IPS-18c (cell line): ENCODE measurements around the gene SS18.
"Not testable (repeated sequence)": the region's sequence is repeated elsewhere in the genome, so short reads cannot be mapped to it uniquely, and the experiment has no call there.

ENCODE experiments used
- H3K4me3 ChIP-seq: 2 replicates; pipeline ENCODE4 v1.7.0; 2013; ENCODE audit warnings: low read depth, mild to moderate bottlenecking, low read length, moderate library complexity; ENCODE audit not compliant: insufficient read depth
- H3K9me3 ChIP-seq: one replicate; pipeline ENCODE4 v1.6.1; 2013; ENCODE audit warnings: mild to moderate bottlenecking, low read length, moderate library complexity; ENCODE audit not compliant: control insufficient read depth, insufficient read depth

SS18 gene, protein sequence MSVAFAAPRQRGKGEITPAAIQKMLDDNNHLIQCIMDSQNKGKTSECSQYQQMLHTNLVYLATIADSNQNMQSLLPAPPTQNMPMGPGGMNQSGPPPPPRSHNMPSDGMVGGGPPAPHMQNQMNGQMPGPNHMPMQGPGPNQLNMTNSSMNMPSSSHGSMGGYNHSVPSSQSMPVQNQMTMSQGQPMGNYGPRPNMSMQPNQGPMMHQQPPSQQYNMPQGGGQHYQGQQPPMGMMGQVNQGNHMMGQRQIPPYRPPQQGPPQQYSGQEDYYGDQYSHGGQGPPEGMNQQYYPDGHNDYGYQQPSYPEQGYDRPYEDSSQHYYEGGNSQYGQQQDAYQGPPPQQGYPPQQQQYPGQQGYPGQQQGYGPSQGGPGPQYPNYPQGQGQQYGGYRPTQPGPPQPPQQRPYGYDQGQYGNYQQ

GRCh38 chr18:26090130-26091046 is at the start of gene SS18:
TSS of gene SS18 (minus strand) at chr18:26090613. CDS start at chr18:26090569, 44 bp downstream.
- H3K9me3 ChIP-seq = no peaks in the 10 kb centered on the region
- H3K4me3 ChIP-seq = peak within 1 kb of the TSS; percentile 92

GRCh38 chr18:26135548-26135947 is 45.1 kb upstream of the SS18 start:
- Histone ChIP-seq H3K9me3 (no peaks in the 10 kb centered on the region), H3K4me3 (no peak overlapping the region)

DNA sequence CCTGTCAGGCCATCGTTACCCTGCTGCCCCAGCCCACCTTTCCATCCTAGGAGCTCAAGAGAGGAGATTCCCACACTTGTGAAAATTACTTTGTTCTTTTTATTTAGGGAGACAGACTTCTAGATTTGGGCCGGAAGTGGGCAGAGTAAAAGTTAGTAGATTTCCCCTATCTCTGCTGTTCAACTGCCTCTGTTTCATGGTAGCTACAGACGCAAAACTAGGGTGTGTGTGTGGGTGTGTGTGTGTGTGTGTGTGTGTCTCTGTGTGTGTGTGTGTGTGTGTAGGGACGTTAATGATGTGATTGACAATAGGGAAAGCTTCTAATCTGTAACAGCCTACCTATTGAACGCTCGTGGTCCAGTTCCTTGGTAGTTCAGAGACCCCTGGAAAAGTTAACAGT is 43.7 kb upstream of the SS18 start:
- Histone ChIP-seq H3K9me3 (no peaks in the 10 kb centered on the region), H3K4me3 (no peak overlapping the region; the same call in 1 of the 2 replicates)

- no peaks in the 10 kb centered on the region for H3K9me3 ChIP-seq
- H3K4me3 ChIP-seq = peak within 1 kb of the TSS; percentile 4; the same call in 1 of the 2 replicates
Observed at GRCh38 chr18:26133652-26134051, 43.2 kb upstream of the SS18 start, which contains the start of gene PSMA8. TSS of gene PSMA8 (plus strand) at chr18:26133869. CDS start at chr18:26133966, 97 bp downstream.

DNA sequence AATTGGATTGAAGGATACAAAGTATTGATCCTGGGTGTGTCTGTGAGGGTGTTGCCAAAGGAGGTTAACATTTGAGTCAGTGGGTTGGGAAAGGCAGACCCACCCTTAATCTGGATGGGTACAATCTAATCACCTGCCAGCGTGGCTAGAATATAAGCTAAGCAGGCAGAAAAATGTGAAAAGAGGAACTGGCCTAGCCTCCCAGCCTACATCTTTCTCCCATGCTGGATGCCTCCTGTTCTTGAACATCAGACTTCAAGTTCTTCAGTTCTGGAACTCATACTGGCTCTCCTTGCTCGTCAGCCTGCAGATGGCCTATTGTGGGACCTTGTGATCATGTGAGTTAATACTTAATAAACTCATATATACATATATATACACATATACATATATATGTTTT is 37.8 kb upstream of the SS18 start:
- H3K4me3 ChIP-seq, H3K9me3 ChIP-seq: not testable (repeated sequence)

DNA sequence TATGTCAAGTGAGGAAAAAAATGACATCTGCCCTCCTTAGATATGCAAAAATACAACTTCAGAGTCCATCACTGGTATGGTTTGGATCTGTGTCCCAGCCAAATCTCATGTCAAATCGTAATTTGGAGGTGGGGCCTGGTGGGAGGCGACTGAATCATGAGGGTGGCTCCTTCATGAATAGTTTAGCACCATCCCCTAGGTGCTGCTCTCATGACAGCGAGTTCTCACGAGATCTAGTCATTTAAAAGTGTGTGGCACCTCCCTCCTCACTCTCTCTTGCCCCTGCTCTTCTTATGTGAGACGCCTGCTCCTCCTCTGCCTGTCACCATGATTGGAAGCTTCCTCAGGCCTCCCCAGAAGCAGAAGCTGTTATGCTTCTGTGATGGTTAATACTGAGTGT is 37.4 kb upstream of the SS18 start:
- H3K4me3 ChIP-seq = no peak overlapping the region
- H3K9me3 ChIP-seq = no peaks in the 10 kb centered on the region

GRCh38 chr18:26121994-26122393 is 31.6 kb upstream of the SS18 start:
- not testable (repeated sequence) for H3K4me3 ChIP-seq, H3K9me3 ChIP-seq

DNA sequence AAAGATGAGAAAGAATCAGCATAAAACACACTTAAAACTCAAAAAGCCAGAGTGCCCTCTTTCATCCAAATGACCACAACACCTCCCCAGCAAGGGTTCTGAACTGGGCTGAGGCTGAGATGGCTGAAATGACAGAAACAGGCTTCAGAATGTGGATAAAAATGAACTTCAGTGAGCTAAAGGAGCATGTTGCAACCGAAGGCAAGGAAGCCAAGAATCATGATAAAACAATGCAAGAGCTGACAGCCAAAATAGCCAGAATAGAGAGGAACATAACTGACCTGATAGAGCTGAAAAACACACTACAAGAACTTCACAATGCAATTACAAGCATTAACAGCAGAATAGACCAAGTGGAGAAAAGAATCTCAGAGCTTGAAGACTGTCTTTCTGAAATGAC is 31.1 kb upstream of the SS18 start:
- Histone ChIP-seq H3K4me3 (no peak overlapping the region), H3K9me3 (no peaks in the 10 kb centered on the region)

DNA sequence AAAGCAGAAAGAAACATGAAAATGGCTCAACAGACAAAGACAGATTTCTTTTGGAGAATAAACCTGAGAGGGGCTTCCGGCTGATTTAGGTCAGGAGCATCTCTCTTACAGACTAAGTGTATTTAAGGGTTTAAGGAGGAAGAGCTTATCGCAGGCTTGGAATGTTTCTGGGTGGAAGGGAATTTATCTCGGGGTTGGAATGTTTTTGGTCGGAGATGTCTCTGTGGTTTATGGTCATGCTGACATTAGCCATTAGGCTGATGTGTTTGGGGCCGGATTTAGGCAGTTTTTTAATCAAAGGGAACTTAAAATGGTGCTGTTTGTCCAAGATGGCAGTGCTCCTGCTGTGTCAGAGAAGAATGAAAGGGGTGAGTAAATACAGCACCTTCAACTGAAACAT is 28.8 kb upstream of the SS18 start:
- no peak overlapping the region for H3K4me3 ChIP-seq
- H3K9me3 ChIP-seq = no peaks in the 10 kb centered on the region

GRCh38 chr18:26104035-26104434 is 13.6 kb upstream of the SS18 start:
- Histone ChIP-seq H3K4me3 (no peak overlapping the region), H3K9me3 (no peaks in the 10 kb centered on the region)

DNA sequence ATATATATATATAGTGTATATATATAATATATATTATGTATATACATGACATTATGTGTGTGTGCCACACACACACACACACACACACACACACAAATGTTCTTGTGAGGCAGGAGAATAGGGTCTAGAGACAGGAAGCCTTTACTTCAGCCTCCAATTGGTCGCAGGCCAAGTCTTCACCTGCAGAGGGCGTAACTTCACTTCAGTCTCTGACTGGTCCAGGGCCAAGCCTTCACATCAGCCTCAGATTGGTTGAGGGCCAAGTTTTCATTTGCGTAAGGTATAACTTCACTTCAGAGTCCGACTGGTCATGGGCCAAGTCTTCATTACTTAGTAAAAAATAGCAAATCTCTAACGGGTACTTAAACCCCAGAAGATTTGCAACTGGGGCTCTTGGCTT is 13.2 kb upstream of the SS18 start:
- Histone ChIP-seq H3K4me3 (no peak overlapping the region), H3K9me3 (no peaks in the 10 kb centered on the region)

- Histone ChIP-seq H3K4me3 (no peak overlapping the region), H3K9me3 (peaks cover 2% of the 10 kb centered on the region)
Observed at GRCh38 chr18:26097563-26097962, 7.2 kb upstream of the SS18 start.

DNA sequence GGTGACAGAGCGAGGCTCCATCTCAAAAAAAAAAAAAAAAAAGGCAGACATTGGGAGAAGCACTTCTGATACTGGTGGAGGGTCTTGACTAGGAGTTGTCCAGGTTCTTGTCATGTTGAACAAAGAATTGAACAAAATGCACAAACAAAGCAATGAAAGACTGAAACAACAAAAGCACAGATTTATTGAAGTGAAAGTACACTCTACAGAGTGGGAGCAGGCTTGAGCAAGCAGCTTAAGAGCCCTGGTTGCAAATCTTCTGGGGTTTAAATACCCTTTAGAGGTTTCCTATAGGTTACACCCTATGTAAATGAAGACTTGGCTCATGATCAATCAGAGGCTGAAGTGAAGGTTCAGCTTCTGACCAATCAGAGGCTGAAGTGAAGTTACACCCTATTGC is 6.4 kb upstream of the SS18 start:
- Histone ChIP-seq H3K9me3 (peaks cover 2% of the 10 kb centered on the region), H3K4me3 (no peak overlapping the region)

DNA sequence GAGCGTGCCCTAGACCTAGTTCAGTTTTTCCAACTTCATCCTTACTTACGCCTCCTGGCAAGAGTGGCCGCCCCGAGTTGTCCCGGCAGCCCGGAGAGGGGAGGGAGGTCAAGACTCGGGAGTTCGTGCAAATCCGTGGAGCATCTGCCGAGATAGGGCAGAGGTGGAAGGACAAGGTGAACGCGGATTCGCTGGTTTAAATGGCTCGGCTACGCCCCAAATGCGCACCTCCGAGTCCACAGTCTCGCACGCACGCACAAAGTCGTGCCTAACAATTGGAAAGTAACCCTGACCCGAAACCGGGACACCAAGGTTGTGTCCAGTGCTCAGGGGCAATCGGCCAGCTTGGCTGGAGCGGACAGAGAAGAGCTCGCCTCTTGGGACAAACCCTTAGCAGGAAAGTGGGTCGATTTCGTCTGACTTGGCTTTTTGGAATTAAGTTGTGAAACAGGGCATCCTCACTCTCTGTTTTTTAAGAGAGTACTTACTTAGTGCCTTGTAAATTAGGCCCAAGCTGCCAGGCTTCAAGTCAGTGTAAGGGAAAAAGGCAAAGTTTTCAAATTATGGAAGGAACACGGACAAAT is 726 bp upstream of the SS18 start:
- peak overlapping the region; percentile 92 for H3K4me3 ChIP-seq
- no peaks in the 10 kb centered on the region for H3K9me3 ChIP-seq

GRCh38 chr18:26089293-26090129 is 902 bp downstream of the SS18 start:
- Histone ChIP-seq H3K4me3 (peak overlapping the region; percentile 92), H3K9me3 (no peaks in the 10 kb centered on the region)

GRCh38 chr18:26088487-26088886 is 1.9 kb downstream of the SS18 start:
- Histone ChIP-seq H3K4me3 (no peak overlapping the region), H3K9me3 (no peaks in the 10 kb centered on the region)

- Histone ChIP-seq H3K4me3 (no peak overlapping the region), H3K9me3 (no peaks in the 10 kb centered on the region)
Observed at GRCh38 chr18:26086959-26087358, 3.5 kb downstream of the SS18 start.
